Kidney (tissue), 14 donors: ENCODE measurements around the gene CNOT9. TPM values are rescaled to one million over a fixed set of nuclear protein-coding genes. Genes with fewer than 3 reads are reported as not detected.

ENCODE experiments used
- DNase-seq, 5 donors: peaks; one replicate each; pipeline ENCODE4 v3.0.0-alpha.2; 2013 to 2020
- FAIRE-seq: peaks from 2 replicates; lab custom pipeline; 2012; peaks lifted over from hg19 to GRCh38; lab: Jason Lieb, UNC
- H3K27ac ChIP-seq, 2 donors: one replicate each; pipeline ENCODE4 v1.7.0; 2013; ENCODE audit warnings: low read depth in 2 of 2, low read length in 2 of 2, inconsistent platforms in 1 of 2
- H3K27me3 ChIP-seq: one replicate; pipeline ENCODE4 v1.7.1; 2013; ENCODE audit warnings: low read length, inconsistent platforms; ENCODE audit not compliant: control insufficient read depth, insufficient read depth
- H3K36me3 ChIP-seq, 3 donors: one replicate each; pipeline versions ENCODE4 v1.7.0 to v1.7.1; 2013; ENCODE audit warnings: low read length in 3 of 3, control low read depth in 1 of 3, inconsistent platforms in 1 of 3; ENCODE audit not compliant: insufficient read depth in 3 of 3, control insufficient read depth in 2 of 3
- H3K4me1 ChIP-seq, 3 donors: one replicate each; pipeline versions ENCODE4 v1.7.0 to v1.7.1; 2013; ENCODE audit warnings: low read length in 3 of 3, inconsistent platforms in 1 of 3, low read depth in 1 of 3; ENCODE audit not compliant: control insufficient read depth in 2 of 3, insufficient read depth in 2 of 3
- H3K4me3 ChIP-seq, 3 donors: one replicate each; pipeline versions ENCODE4 v1.7.0 to v1.8.1; 2013; ENCODE audit warnings: low read length in 3 of 3, control low read depth in 1 of 3, inconsistent platforms in 1 of 3
- H3K9ac ChIP-seq, 3 donors: one replicate each; pipeline versions ENCODE4 v1.7.0 to v1.7.1; 2013; ENCODE audit warnings: low read length in 3 of 3, control low read depth in 1 of 3, inconsistent platforms in 1 of 3
- H3K9me3 ChIP-seq, 3 donors: one replicate each; pipeline versions ENCODE4 v1.7.0 to v1.7.1; 2013; ENCODE audit warnings: low read length in 3 of 3, control low read depth in 1 of 3, inconsistent platforms in 1 of 3; ENCODE audit not compliant: control insufficient read depth in 2 of 3, insufficient read depth in 1 of 3
- intact Hi-C: fragments of 100-400 bp; cut with DNase I; formaldehyde crosslinking; loops from one replicate; pipeline ENCODE4 v1.11.1; 2022
- polyA plus RNA-seq: library from polyadenylated mRNA; stranded (reverse); fragments of 350-450 nt; fragmentation: Illumina TruSeq; extraction: RNeasy Lipid Tissue Mini Kit (QIAGEN cat#74804); gene quantifications from one replicate; pipeline ENCODE4 v1.2.3, GENCODE V29; 2014; ENCODE audit warnings: low read depth, low replicate concordance; ENCODE audit not compliant: insufficient read depth
- total RNA-seq: library from RNA; stranded (reverse); fragmentation: NEBNext Ultra II Directional; extraction: Animal tissue kit (Norgen Biotek cat#: 25700); gene quantifications from one replicate; pipeline ENCODE4 v1.2.1, GENCODE V29; 2021
- TF ChIP-seq, protein P1 (sequence below): IDR thresholded peaks from 3 replicates; pipeline ENCODE4 v1.5.1; 2012; ENCODE audit warnings: mild to moderate bottlenecking, moderate library complexity, borderline replicate concordance; ENCODE audit not compliant: insufficient read depth; ENCODE audit errors: extremely low read depth
- donor health status: control.
- donor health status: control.
- donor health status: control.
- donor health status: control.
- donor health status: control.
- donor health status: DM: yes; HTN: yes; CAD: no.
- donor health status: Normal renal cell carcinoma (clear cell type).

Gene CNOT9
- total and polyA plus RNA-seq, 2 donors from 2014 or later = 12.6 to 35.8 TPM

DNA sequence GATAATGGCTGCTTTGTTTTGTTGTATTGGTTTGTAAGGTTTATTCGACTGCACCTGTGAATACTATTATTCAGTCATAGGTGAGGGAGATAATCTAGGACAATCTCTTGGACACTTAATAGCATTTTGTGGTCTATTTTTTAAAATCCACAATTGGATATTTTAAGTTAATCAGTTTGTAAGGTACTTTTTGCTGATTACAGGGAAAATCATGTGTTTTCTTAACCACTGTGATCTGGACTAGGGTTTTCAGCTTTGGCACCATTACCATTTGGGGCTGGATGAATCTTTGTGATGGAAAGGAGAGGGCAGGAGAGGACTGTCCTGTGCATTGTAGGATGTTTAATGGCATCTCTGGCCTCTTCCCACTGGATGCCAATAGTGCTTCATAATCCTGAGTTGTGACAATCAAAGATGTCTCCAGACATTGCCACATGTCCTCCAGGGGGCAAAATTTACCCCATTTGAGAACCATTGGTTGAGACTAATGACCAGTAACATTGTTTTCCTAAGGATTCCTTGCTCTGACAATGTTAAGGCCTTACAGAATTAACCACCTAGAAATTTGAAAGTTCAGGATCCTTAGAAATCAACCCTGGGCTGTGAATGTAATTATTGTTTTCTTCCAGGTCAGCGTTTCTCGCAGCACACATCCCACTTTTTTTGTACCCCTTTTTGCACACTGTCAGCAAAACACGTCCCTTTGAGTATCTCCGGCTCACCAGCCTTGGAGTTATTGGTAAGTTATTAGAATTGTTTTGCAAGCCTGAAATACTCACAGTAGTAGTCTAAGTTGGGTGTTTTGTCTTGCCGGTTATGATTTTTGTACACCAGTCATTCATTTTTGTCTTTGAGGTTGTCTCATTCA, 15.6 kb downstream of the CNOT9 start:
- FAIRE-seq (no peak), DNase-seq (no peak)
- intact Hi-C loops = no loop called here
- Histone ChIP-seq H3K9me3 (no peaks in the 10 kb centered on the region), H3K36me3 (peaks cover 5 to 22% (median 15%) of the 10 kb centered on the region in 3 donors), H3K4me1 (no peaks in the 10 kb centered on the region), H3K4me3 (no peak overlapping the region), H3K27ac (no peak overlapping the region), H3K9ac (no peak overlapping the region), H3K27me3 (no peaks in the 10 kb centered on the region)
- TF ChIP-seq, protein P1, sequence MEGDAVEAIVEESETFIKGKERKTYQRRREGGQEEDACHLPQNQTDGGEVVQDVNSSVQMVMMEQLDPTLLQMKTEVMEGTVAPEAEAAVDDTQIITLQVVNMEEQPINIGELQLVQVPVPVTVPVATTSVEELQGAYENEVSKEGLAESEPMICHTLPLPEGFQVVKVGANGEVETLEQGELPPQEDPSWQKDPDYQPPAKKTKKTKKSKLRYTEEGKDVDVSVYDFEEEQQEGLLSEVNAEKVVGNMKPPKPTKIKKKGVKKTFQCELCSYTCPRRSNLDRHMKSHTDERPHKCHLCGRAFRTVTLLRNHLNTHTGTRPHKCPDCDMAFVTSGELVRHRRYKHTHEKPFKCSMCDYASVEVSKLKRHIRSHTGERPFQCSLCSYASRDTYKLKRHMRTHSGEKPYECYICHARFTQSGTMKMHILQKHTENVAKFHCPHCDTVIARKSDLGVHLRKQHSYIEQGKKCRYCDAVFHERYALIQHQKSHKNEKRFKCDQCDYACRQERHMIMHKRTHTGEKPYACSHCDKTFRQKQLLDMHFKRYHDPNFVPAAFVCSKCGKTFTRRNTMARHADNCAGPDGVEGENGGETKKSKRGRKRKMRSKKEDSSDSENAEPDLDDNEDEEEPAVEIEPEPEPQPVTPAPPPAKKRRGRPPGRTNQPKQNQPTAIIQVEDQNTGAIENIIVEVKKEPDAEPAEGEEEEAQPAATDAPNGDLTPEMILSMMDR = no peak

- TF ChIP-seq, protein P1 = no peak
- Histone ChIP-seq H3K27ac (no peak overlapping the region), H3K9me3 (no peaks in the 10 kb centered on the region), H3K36me3 (peaks cover 7 to 29% (median 18%) of the 10 kb centered on the region in 3 donors), H3K4me3 (no peak overlapping the region), H3K27me3 (no peaks in the 10 kb centered on the region), H3K4me1 (no peaks in the 10 kb centered on the region), H3K9ac (no peak overlapping the region)
- DNase-seq = no peak
- intact Hi-C loops = no loop called here
- no peak for FAIRE-seq
These were observed 16.9 kb downstream of the CNOT9 start for GRCh38 chr2:218585541-218585940.

GRCh38 chr2:218605432-218605831, 36.8 kb downstream of the CNOT9 start:
- Histone ChIP-seq H3K9me3 (no peaks in the 10 kb centered on the region), H3K4me1 (peaks cover 0 to 9% (median 7%) of the 10 kb centered on the region in 3 donors), H3K36me3 (no peaks in the 10 kb centered on the region), H3K9ac (no peak overlapping the region), H3K4me3 (no peak overlapping the region), H3K27me3 (no peaks in the 10 kb centered on the region), H3K27ac (peak overlapping the region; percentile 59 to 77)
- FAIRE-seq (no peak), DNase-seq (peak in 3 of 5 donors; percentile 9 to 51 (median 12))
- TF ChIP-seq, protein P1 = no peak
- intact Hi-C loops = no loop called here
